Activated CD8-positive, alpha-beta memory T cell treated with anti-CD3 and anti-CD28 coated beads, Interleukin-2, amount 50 U/mL, for 24 hours (primary cell): ENCODE measurements around the gene TPPP.
"Not testable (repeated sequence)": the region's sequence is repeated elsewhere in the genome, so short reads cannot be mapped to it uniquely, and the experiment has no call there.

Experiments used
- DNase-seq: peaks from one replicate; pipeline ENCODE4 v3.0.0-alpha.2; 2020; ENCODE audit errors: extremely low read depth

Gene TPPP

DNA sequence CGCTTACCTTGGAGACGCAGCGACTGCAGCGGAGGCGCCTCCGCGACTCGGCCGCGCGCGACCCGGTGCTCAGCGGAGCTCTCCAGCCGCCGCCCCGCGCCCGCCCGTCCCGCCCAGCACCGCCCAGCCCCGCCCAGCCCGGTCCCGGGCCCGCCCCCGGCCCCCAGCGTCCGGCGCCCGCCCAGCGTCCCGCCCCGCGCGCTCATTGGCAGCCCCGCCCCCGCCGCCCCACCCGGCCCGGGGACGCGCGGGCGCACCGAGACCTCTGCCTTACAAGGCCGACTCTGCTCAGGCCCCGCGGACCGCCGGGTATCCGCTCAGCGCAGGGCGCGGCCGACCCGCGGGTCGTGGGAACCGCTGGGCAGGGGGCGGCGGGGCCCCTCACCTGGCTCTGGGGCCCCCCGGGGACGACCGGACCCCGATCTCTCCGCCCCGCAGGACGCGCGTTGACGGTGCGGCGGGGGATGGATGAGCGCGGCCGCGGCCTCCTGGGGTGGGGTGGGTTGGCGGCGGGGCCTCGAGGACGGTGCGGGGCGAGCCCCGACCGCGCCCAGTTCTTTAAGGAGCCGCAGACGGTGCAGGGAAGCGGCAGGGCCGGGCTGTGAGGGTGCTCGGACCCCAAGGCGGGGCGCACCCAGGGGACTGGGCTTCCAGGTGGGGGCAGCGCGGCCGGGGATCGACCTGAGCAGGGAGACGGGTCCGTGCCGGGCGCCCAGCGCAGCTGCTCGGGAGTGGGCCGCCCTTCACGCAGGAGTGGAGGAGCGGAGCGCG is at the start of gene TPPP:
Gene TPPP, minus strand, starts transcription at position 82 of the 771 bp plus-strand sequence. CDS start 15,292 bp downstream, outside the sequence.
- DNase-seq = peak; percentile 36

DNA sequence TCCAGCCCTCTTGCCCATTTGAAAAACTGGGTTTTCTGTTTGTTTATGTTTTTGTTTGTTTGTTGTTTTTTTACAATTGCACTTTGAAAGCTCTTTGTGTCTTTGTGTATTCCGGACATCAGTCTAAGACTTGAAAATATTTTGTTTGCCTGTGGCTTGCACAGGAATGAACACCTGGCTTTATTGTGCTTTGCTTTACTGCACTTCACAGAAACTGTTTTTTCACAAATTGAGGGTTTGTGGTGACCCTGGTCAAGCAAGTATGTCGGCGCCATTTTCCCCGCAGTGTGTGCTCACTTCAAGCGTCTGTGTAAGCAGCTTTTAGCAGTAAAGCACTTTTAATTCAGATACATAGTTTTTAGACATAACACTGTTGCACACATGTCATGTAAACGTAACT is 49.1 kb upstream of the TPPP start:
- DNase-seq = not testable (repeated sequence)

DNA sequence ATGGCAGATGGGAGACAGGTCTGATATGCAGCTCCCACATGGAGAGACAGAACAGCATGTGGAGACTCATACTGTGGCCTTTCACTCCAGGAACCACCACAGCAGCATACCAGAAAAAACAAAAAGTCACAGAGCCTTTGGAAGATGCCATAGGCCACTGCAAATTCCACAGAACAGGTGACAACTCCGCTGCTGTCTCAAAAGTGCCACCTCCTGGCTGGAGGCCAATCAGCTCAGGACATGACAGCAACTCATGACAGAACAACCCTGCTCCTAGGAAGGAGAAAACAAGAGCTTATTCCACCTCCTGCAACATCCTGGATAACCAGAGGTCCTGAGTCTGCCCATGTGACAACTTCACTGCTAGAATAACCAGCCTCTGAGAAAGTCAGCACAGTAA is 41.0 kb upstream of the TPPP start:
- not testable (repeated sequence) for DNase-seq

DNA sequence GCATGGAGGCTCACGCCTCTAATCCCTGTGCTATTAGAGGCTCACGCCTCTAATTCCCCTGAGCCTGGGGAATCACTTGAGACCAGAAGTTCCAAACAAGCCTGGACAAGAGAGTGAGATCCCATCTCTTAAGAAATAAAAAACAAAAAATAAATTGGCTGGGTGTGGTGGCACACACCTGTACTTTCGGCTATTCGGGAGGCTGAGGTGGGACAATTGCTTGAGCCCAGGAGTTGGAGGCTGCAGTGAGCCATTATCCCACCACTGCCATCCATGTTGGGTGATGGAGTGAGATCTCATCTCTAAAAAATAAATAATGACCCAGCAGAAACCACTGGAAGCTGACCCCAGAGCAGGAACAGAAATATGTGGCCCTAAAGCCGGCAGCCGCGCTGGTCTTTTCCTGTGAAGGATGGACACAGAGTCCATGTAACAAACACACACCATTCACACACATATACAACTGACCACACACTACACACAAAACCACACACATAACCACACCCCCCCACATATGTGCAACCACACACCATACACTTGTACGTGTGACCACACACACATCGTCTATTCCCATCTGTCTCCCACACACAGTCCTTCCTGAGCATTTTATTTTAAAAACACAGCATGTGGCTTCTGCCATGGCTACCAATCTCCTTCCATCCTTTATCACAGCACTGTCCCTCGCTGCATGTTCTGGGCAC is 39.8 kb upstream of the TPPP start:
- DNase-seq = not testable (repeated sequence)

DNA sequence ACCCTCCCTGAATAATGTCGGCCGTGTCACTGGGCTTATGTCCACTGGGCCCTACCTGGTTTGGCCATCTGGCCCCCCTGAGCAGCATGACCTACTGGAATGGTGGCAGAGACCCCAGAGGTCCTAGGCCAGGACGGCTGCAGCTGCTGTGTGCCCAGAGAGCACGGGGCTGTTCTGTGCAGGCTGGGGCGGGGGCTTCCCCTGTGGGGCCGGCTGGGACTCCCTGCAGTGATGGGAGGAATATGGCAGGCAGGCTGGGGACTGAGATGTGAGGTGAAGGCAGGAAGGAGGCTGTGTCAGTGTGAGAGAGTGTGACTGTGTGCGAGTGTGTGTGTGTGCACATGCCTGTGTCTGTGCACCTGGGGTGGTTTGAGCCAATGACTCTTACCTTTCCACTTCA is 36.1 kb upstream of the TPPP start:
- not testable (repeated sequence) for DNase-seq

DNA sequence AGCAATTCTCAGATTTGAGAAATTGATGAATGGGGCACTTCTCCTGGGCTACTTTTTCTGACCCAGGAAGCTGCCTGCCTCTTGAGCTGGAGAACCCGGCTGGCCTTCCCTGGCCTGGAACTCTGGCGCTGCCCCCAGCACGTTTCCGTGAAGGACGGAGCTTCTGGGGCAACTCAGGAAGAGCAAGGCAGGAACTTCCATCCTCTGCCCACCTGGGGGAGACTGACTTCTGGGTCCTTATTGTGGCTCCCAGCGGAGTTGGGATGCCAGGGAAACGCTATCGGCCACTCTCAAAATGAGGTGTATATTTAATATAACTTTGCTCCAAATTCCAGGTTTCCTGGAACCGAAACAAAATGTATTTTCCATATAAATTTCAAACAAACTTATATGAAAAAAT is 33.9 kb upstream of the TPPP start:
- not testable (repeated sequence) for DNase-seq

DNA sequence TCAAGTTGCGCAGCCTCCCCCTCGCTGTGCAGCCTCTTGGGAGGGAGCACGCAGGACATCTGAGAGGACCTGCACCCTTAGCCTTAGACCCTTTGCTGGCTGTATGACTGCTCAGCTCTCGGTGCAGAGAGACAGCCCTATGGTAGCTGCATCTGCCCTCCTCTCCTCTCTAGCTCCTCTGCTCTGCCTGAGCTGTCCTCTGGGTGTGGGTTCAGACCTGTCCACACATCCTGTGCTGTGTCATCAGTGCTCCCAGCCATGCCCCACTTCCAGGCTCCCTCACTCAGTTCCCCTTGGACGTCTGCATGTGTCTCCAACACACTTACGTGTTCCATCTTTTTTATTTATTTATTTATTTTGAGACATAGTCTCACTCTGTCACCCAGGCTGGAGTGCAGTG is 30.7 kb upstream of the TPPP start:
- not testable (repeated sequence) for DNase-seq

DNA sequence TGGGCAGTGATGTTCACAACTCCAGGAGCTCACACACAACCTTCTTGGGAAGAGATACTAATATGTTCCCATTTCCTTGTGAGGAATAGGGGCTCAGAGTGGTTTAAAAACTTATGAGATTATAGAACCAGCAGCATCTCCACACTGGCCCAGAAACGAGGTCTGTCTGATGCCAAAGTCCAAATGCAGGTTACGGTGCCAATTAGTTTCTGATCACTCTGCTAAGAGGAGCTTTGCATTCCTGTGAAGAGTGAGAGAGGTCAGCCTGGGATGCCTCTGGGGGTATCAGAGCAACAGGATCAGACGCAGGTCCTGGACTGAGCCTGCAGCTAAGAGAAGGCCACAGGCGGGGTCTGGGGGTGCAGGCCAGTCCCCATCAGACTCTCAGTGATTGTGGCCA is 30.2 kb upstream of the TPPP start:
- DNase-seq = not testable (repeated sequence)

DNA sequence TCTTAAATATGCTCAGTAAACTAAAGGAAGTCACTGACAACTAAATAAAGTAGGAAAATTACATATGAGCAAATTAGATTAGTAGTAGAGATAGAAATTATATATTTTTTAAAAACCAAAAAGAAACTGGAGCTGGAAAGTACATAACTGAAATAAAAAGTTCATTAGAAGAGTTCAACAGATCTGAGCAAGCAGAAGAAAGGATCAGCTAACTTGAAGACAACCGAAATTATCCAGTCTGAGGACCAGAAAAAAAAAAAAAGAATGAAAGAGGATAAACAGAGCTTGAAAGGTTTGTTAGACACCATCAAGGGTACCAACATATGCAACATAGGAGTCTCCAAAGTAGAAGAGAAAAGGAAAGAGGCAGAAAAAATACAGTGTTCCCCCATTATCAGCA is 26.2 kb upstream of the TPPP start:
- DNase-seq = not testable (repeated sequence)

DNA sequence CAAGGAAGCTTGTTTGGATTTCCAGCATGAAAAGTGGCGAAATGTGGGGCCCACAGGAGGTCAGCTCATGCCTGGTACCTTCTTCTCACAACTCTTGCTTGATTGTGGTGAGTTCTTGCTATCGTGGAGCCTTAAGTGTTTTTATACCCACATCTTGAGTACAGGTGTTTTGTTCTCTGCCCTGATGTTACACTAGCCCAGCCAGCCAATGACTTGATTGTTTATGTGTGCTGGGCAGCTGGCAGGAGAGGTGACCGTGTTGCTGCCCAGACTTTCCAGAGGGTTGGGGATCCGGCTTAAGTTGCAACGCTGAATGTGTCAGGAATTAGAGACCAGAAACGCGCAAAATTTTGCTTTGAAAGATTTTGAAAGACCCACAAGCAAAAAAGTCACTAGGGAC is 24.0 kb upstream of the TPPP start:
- DNase-seq = no peak

DNA sequence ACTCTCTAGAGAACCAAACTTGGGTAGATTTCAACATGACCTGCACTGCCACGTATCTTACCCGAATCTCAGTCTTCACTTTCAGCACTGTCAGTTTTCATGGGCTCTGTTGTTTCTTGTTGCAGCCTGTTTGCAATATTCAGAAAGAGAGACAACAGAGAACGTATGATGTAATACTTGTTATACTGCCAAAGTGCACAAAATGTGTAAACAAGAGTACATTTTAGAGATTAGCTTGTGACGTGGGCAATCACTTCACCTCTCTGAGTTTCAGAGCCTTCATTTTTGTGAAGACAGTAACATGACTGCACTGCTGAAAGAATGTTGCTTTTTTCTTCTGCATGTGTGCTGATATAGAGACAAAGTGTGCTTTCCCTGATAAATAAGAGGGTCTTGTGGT is 23.6 kb upstream of the TPPP start:
- not testable (repeated sequence) for DNase-seq

DNA sequence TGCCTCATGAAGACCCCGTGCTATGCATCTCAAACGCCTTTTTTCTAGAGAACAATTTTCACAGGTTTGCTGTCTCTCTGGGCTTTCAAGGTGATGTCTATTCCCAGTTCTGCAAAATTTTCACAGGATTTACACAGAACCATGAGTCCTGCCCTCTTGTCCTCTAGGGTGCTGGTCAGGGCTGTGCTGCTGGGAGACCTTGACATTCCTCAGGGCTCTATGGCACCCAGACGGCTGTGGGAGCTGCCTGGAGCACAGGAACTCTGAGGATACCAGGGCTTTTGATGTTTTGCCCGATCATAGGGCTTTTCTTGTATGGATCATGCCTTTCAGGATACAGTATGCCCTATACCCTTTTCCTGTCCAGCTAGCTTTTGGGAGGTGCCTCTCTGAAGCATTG is 22.5 kb upstream of the TPPP start:
- DNase-seq = not testable (repeated sequence)

DNA sequence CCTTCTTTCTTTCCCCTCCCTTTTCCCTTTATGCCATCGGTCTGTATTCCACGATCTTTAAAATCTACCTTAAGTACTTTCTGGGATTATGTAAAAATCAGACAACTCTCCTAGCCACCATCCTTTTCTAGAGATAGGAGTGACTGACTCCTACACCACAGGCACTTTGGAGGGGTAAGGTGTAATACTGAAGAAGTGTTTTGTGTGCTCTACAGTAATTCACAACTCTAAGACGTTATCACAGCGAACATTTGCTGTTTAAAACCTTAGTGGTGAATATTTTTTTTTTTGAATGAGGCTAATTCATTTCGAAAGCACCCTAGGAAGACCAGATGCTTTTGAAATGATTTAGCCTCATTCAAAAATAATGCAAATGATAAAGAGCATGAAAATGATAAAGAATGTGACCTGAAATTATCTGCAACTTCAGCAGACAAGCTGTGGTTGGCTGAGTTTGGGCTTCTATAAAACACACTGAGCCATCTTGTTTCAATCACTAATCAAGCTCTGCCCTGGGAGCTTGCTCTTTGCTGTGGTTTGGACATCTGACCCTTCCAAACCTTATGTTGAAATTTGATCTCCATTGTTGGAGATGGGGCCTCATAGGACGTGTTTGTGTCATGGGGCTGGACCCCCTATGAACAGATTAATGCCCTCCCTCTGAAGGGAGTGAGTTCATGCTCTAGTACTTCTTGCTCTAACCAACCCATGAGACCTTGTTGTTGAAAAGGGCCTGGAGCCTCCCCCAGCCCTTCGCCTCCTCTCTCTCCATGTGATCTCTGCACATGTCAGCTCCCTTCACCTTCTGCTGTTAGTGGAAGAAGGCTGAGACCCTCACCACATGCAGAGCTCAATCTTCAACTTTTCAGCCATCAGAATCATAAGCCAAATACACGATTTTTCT is 21.3 kb upstream of the TPPP start:
- DNase-seq = not testable (repeated sequence)

DNA sequence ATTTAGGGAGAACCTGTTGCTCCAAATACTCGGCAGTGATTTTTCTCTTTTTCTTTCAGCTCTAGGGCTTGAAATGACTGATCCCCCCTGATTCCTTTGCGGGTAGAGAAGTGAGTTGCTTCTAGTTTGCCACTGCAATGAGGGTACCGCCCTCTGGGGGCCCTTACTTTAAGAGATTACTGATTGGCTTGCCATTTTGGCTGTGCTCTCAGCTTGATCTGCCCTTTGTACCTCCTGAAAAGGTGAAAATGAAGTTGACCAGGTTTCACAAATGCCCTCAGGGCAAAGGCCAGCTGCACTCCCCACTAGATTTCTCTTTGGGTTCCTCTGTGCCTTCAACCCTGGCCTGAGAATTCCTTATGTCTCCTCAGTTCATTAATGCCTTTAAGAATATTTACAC is 20.5 kb upstream of the TPPP start:
- not testable (repeated sequence) for DNase-seq

DNA sequence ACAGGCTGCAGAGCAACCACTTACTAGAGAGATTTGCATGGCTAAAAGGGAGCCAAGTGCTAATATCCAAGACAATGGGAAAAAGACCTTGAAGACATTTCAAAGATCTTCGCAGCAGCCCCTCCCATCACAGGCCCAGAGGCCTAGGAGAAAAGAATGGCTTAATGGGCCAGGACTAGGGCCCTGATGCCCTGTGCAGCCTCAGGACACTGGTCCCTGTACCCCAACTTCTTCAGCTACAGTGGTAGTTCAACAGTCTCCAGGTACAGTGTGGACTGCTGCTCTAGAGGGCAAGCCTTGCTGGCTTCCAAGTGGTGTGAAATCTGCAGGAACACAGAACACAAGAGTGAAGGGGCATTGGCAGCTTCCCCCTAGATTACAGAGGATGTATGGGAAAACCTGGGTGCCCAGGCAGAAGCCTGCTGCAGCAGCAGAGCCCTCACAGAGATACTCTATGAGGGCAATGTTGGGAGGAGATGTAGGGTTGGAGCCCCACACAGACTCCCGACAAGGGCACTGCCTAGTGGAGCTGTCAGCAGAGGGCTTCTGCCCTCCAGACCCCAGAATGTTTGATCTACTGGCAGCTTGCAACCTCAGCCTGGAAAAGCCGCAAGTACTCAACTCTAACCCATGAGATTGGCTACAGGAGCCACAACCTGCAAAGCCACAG is 15.8 kb upstream of the TPPP start:
- not testable (repeated sequence) for DNase-seq

DNA sequence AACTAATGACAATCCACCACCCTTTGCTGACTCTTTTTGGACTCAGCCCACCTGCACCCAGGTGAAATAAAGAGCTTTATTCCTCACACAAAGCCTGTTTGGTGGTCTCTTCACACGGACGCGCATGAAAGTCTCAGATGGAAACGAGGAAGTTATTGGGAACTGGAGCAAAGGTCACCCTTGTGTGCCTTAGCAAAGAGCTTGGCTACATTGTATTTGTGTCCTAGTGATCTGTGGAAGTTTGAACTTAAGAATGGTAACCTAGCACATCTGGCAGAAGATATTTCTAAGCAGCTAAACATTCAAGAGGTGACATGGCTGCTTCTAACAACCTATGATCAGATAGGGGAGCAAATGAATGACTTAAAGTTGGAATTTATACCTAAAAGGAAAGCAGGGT is 15.2 kb upstream of the TPPP start:
- not testable (repeated sequence) for DNase-seq

DNA sequence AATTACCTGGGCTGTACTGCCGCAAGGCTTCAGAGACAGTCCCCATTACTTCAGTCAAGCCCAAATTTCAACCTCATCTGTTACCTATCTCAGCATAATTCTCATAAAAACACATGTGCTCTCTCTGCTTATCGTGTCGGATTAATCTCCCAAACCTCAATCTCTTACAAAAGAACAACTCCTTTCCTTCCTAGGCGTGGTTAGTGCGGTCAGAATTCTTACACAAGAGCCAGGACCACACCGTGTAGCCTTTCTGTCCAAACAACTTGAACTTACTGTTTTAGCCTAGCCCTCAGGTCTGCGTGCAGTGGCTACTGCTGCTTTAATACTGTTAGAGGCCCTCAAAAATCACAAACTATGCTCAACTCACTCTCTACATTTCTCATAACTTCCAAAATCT is 13.0 kb upstream of the TPPP start:
- not testable (repeated sequence) for DNase-seq

DNA sequence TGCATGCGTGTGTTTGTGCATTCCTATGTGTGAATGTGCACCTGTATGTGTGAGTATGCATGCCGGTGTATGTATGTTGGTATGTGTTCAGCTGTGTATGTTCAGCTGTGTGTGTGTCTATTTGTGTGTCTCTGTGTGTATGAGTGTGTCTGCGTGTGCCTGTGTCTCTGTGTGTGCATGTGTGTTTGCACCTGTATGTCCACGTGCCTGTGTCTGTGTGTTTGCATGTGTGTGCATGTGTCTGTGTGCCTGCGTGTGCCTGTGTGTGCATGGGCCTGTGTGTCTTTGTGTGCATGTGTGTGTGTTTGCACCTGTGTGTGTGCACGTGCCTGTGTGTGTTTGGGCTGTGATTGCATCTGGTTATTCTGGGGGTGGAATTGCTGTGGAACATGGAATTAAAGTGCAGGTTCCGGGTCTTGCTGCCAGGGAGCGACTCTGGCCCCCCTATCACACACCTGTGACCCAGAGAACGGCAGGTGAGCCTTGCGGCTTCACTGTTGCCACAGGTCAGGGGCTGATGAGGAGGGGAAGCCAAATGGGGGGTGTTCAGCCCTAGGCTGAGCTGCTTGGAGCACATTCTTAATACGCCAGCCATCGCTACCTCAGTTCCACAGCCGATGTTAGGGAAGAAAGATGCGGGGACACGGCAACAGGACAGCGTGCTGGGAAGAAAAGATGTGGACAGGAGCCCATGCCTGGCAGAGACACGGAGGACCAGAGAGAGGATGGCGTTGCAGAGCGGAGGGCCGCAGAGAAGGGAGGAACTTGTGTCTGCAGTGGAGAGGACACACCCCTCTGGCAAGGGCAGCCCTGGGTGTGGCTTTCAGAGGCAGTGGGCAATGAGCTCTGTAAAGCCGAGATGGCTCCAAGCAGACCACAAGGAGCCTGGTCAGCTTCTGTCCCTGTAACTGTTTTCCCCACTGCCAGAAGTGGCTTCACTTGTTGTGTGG is 3.9 kb upstream of the TPPP start:
- not testable (repeated sequence) for DNase-seq

DNA sequence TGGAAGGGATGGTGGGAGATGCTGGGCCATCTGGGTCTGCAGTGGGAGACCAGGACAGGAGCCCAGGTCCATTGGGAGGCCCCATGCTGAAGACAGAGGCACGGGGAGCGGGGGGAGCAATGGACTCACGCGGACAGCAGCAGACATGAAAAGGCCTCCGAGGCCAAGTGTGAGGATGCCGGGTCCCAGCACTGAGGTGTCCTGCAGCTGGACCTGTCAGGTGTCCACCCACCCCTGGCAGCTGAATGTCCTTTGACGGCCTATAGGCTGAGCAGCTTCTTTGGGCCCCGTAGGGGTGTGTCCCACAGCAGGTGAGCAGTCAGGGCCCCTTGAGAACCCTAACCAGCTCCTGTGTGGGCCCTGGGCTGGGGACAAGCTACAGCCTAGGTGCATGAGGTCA is 3.0 kb upstream of the TPPP start:
- DNase-seq = not testable (repeated sequence)

DNA sequence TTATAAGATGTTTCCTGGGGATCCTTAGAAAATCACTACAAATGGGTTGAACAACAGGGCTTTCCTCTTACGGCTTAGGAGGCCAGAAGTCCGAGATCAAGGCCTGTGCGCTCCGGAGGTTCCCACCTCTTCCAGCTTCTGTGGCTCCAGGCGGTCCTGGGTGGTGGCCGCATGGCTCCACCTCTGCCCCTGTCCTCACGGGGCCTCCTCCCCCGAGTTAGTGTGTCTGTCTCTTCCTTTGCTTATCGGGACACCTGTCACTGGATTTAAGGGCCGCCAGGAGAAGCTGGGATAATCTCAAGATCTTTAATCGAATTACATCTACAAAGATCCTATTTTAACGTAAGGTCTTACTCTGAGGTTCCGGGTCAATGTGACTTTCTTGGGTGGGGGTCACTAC is 2.3 kb upstream of the TPPP start:
- DNase-seq = not testable (repeated sequence)
